HCT116 (cell line): Measurements from ENCODE around the gene ANKRD44. TPM values are rescaled to one million over a fixed set of nuclear protein-coding genes. Genes with fewer than 3 reads are reported as not detected.
A peak's percentile ranks its signal among the peaks of the same experiment; 100 is the strongest.

Experiments used
- ATAC-seq: fragments of 200-7000 bp; cut with Tn5 transposase; 2 replicates; pipeline ENCODE4 v1.9.1; 2020; ENCODE audit warnings: mild to moderate bottlenecking, moderate library complexity
- BruUV-seq: library from RNA; stranded (reverse); fragments of 400-500 nt; replicated peaks from 2 replicates; lab custom pipeline; 2021; lab: Mats Ljungman, UMichigan
- CTCF ChIA-PET: fragments of 300-600 bp; sonication (Branson Sonifier 250); formaldehyde crosslinking; loops from one replicate; lab custom pipeline; 2021; ENCODE audit warnings: antibody characterized with exemption; lab: Charles Lee
- POLR2A ChIA-PET: fragments of 300-600, 350-600 bp; sonication (Branson Sonifier 250); formaldehyde crosslinking; loops from one replicate; lab custom pipeline; 2021; ENCODE audit warnings: antibody characterized with exemption; lab: Charles Lee
- RAD21 ChIA-PET, 2 experiments: fragments of 300-600 bp; sonication (Branson Sonifier 250); formaldehyde crosslinking; loops; one replicate each; lab custom pipeline; 2023; ENCODE audit warnings: low total read pairs in 2 of 2; ENCODE audit not compliant: uncharacterized antibody in 2 of 2, unreplicated experiment in 2 of 2, low non-redundant PET in 1 of 2; lab: Charles Lee
- DNase-seq: peaks from one replicate; pipeline ENCODE4 v3.0.0-alpha.2; 2010; ENCODE audit warnings: low read depth, low spot score
- H2AFZ ChIP-seq: fragments of 200-600 bp; shearing (Covaris generic), sonication (generic); 2 replicates; pipeline ENCODE4 v1.6.1; 2017; ENCODE audit warnings: low read depth, mixed run types, mixed read lengths, antibody characterized with exemption, low read length; ENCODE audit not compliant: poor library complexity, severe bottlenecking
- H3K27ac ChIP-seq: 2 replicates; pipeline ENCODE4 v1.5.1; 2012; ENCODE audit warnings: low read depth, low read length
- H3K27me3 ChIP-seq: fragments of 200-600 bp; sonication (generic); 2 replicates; pipeline ENCODE4 v1.6.1; 2016; ENCODE audit warnings: mixed run types, low read length, mixed read lengths; ENCODE audit not compliant: insufficient read depth
- H3K36me3 ChIP-seq, 2 experiments: fragments of 200-500 bp in 1 of 2; fragments of 200-600 bp in 1 of 2; sonication (Bioruptor generic) in 1 of 2; sonication (generic) in 1 of 2; 2 replicates each; pipeline versions ENCODE4 v1.5.1 to v1.6.1; 2014 to 2016; ENCODE audit warnings: low read length in 2 of 2, inconsistent platforms in 1 of 2, mixed read lengths in 1 of 2, mixed run types in 1 of 2; ENCODE audit not compliant: insufficient read depth in 2 of 2, control insufficient read depth in 1 of 2
- H3K4me1 ChIP-seq, 2 experiments: fragments of 200-600 bp in 1 of 2; sonication (generic) in 1 of 2; 2 replicates each; pipeline versions ENCODE4 v1.5.1 to v1.6.1; 2012 to 2017; ENCODE audit warnings: low read length in 2 of 2, inconsistent platforms in 1 of 2, mild to moderate bottlenecking in 1 of 2, mixed read lengths in 1 of 2, mixed run types in 1 of 2, moderate library complexity in 1 of 2; ENCODE audit not compliant: insufficient read depth in 2 of 2, control insufficient read depth in 1 of 2
- H3K4me2 ChIP-seq: fragments of 200-600 bp; sonication (generic); 2 replicates; pipeline ENCODE4 v1.6.1; 2017; ENCODE audit warnings: mixed run types, low read length, mixed read lengths
- H3K4me3 ChIP-seq, 2 experiments: fragments of 200-600 bp in 1 of 2; sonication (generic) in 1 of 2; replicated peaks in 1 of 2; 2 replicates each; pipeline ENCODE4 v1.5.1; 2011 to 2016; ENCODE audit warnings: low read length in 2 of 2, control low read depth in 1 of 2, low read depth in 1 of 2, mild to moderate bottlenecking in 1 of 2, mixed read lengths in 1 of 2, mixed run types in 1 of 2
- H3K79me2 ChIP-seq: fragments of 200-600 bp; sonication (generic); 2 replicates; pipeline ENCODE4 v1.6.1; 2017; ENCODE audit warnings: mild to moderate bottlenecking, mixed run types, low read length, moderate library complexity, mixed read lengths; ENCODE audit not compliant: insufficient read depth
- H3K9ac ChIP-seq: fragments of 200-600 bp; sonication (generic); 2 replicates; pipeline ENCODE4 v1.6.1; 2016; ENCODE audit warnings: low read length, mixed read lengths
- H3K9me2 ChIP-seq: fragments of 200-600 bp; sonication (generic), shearing (Covaris generic); 2 replicates; pipeline ENCODE4 v1.6.1; 2017; ENCODE audit warnings: mixed run types, mild to moderate bottlenecking, moderate library complexity; ENCODE audit not compliant: insufficient read depth
- H3K9me3 ChIP-seq, 2 experiments: fragments of 200-500 bp in 1 of 2; fragments of 200-600 bp in 1 of 2; sonication (Bioruptor generic) in 1 of 2; sonication (generic) in 1 of 2; 2 replicates each; pipeline ENCODE4 v1.6.1; 2014 to 2017; ENCODE audit warnings: low read length in 2 of 2, mixed read lengths in 2 of 2, inconsistent platforms in 1 of 2, low read depth in 1 of 2, mild to moderate bottlenecking in 1 of 2, mixed run types in 1 of 2, moderate library complexity in 1 of 2; ENCODE audit not compliant: control insufficient read depth in 1 of 2, insufficient read depth in 1 of 2
- H4K20me1 ChIP-seq: fragments of 200-600 bp; sonication (generic), shearing (Covaris generic); 2 replicates; pipeline ENCODE4 v1.6.1; 2017; ENCODE audit warnings: mixed run types, mild to moderate bottlenecking, moderate library complexity; ENCODE audit not compliant: insufficient read depth
- ATF3 ChIP-seq: IDR thresholded peaks from 2 replicates; pipeline ENCODE4 v1.6.1; 2012
- CBX3 ChIP-seq: IDR thresholded peaks from 2 replicates; pipeline ENCODE4 v1.6.1; 2012; ENCODE audit warnings: low read depth
- CEBPB ChIP-seq: IDR thresholded peaks from 2 replicates; pipeline ENCODE4 v1.6.1; 2012; ENCODE audit warnings: low read depth
- CTCF ChIP-seq, 3 experiments: fragments of 200-600 bp in 1 of 3; sonication (generic) in 1 of 3; IDR thresholded peaks in 2 of 3; conservative IDR thresholded peaks in 1 of 3; 2 replicates each; pipeline ENCODE4 v1.5.1; 2012 to 2017; ENCODE audit warnings: low read depth in 2 of 3, low read length in 2 of 3, antibody characterized with exemption in 1 of 3, borderline replicate concordance in 1 of 3, control low read depth in 1 of 3, mild to moderate bottlenecking in 1 of 3, mixed read lengths in 1 of 3, mixed run types in 1 of 3, moderate library complexity in 1 of 3; ENCODE audit not compliant: insufficient read depth in 1 of 3
- EGR1 ChIP-seq: IDR thresholded peaks from 2 replicates; pipeline ENCODE4 v1.6.1; 2012; ENCODE audit warnings: low read depth
- ELF1 ChIP-seq: IDR thresholded peaks from 2 replicates; pipeline ENCODE4 v1.6.1; 2012; ENCODE audit warnings: low read depth, borderline replicate concordance
- EZH2 ChIP-seq: fragments of 200-600 bp; sonication (generic); IDR thresholded peaks from 2 replicates; pipeline ENCODE4 v1.6.1; 2017; ENCODE audit warnings: antibody characterized with exemption, mixed run types
- EZH2phosphoT487 ChIP-seq: fragments of 200-600 bp; IDR thresholded peaks from 2 replicates; pipeline ENCODE4 v1.6.1; 2018; ENCODE audit warnings: antibody characterized with exemption, borderline replicate concordance
- FOSL1 ChIP-seq: IDR thresholded peaks from 2 replicates; pipeline ENCODE4 v1.6.1; 2012; ENCODE audit warnings: low read depth
- JUND ChIP-seq: IDR thresholded peaks from 2 replicates; pipeline ENCODE4 v1.6.1; 2012
- MAX ChIP-seq: IDR thresholded peaks from 2 replicates; pipeline ENCODE4 v1.6.1; 2012
- POLR2AphosphoS5 ChIP-seq: IDR thresholded peaks from 2 replicates; pipeline ENCODE4 v1.6.1; 2011; ENCODE audit warnings: mild to moderate bottlenecking, low read depth, low read length, moderate library complexity
- SIN3A ChIP-seq: IDR thresholded peaks from 2 replicates; pipeline ENCODE4 v1.6.1; 2012; ENCODE audit warnings: low read depth
- SP1 ChIP-seq: IDR thresholded peaks from 2 replicates; pipeline ENCODE4 v1.6.1; 2012; ENCODE audit warnings: low read depth
- TCF7L2 ChIP-seq: IDR thresholded peaks from 2 replicates; pipeline ENCODE4 v1.7.0; 2011; ENCODE audit warnings: borderline replicate concordance, inconsistent platforms; ENCODE audit not compliant: insufficient read depth, insufficient read length; ENCODE audit errors: extremely low read depth
- YY1 ChIP-seq: IDR thresholded peaks from 2 replicates; pipeline ENCODE4 v1.6.1; 2011; ENCODE audit warnings: low read length, low read depth, moderate library complexity, mild to moderate bottlenecking; ENCODE audit not compliant: insufficient replicate concordance; ENCODE audit errors: extremely low read depth
- ZBTB33 ChIP-seq: IDR thresholded peaks from 2 replicates; pipeline ENCODE4 v1.6.1; 2011; ENCODE audit warnings: mild to moderate bottlenecking, low read length, moderate library complexity; ENCODE audit not compliant: insufficient replicate concordance; ENCODE audit errors: extremely low read depth
- ZFX ChIP-seq: fragments of 450-650 bp; IDR thresholded peaks from 2 replicates; pipeline ENCODE4 v1.6.1; 2017
- ZNF274 ChIP-seq: fragments of 200-500 bp; sonication (Bioruptor generic); IDR thresholded peaks from 2 replicates; pipeline ENCODE4 v1.6.1; 2014; ENCODE audit warnings: mild to moderate bottlenecking, low read depth, low read length, inconsistent platforms
- intact Hi-C: fragments of 100-400 bp; cut with micrococcal nuclease; formaldehyde crosslinking; loops from 2 replicates; pipeline ENCODE4 v1.10.0; 2022
- total RNA-seq: library from RNA; stranded (reverse); gene quantifications from one replicate; pipeline ENCODE4 v1.2.1, GENCODE V29; 2021; ENCODE audit not compliant: unreplicated experiment

Gene ANKRD44
- total RNA-seq, 1 experiment from 2014 or later: 2.7 TPM

- no peak overlapping the region for H3K9ac ChIP-seq
- no peak overlapping the region for H3K27ac ChIP-seq
- no peaks in the 10 kb centered on the region for H3K9me2 ChIP-seq
Observed at GRCh38 chr2:196988639-196989038, 321.9 kb downstream of the ANKRD44 start.

More at GRCh38 chr2:196988639-196989038, 321.9 kb downstream of the ANKRD44 start:
- TF ChIP-seq ATF3 (no peak), EZH2 (no peak), POLR2AphosphoS5 (no peak), EZH2phosphoT487 (no peak), CEBPB (no peak), FOSL1 (no peak), SIN3A (no peak), ZNF274 (no peak), ZFX (no peak), YY1 (no peak), CBX3 (no peak), ELF1 (no peak), TCF7L2 (no peak), CTCF (IDR thresholded peaks at IDR 0.05 in 2 of 3, conservative IDR thresholded peaks at IDR 0.05 in 1 of 3; ENCODE audit: borderline replicate concordance in 1 of 3, insufficient read depth in 1 of 3, low read depth in 2 of 3, low read length in 2 of 3) (no peak), JUND (no peak), SP1 (no peak), MAX (no peak), ZBTB33 (no peak), EGR1 (no peak)
- Histone ChIP-seq H4K20me1 (no peaks in the 10 kb centered on the region), H2AFZ (peak overlapping the region; percentile 100), H3K9me3 (no peaks in the 10 kb centered on the region), H3K4me2 (peak overlapping the region; percentile 78), H3K4me1 (peaks cover 13 to 22% of the 10 kb centered on the region in 2 experiments; a peak in 3 of 4 replicates), H3K4me3 (no peak overlapping the region), H3K27me3 (no peaks in the 10 kb centered on the region), H3K79me2 (no peaks in the 10 kb centered on the region), H3K36me3 (no peaks in the 10 kb centered on the region)
- intact Hi-C loops: no loop called here
- ChIA-PET POLR2A (no interaction called here), CTCF (no interaction called here), RAD21 (no interaction called here)
- no peak for ATAC-seq
- no peak for DNase-seq
- no TSS peak for BruUV-seq
